Measurements from ENCODE around the gene ODAD2. TPM values are rescaled to one million over a fixed set of nuclear protein-coding genes. Genes with fewer than 3 reads are reported as not detected.

The ODAD2 gene
- total RNA-seq, 1 experiment from 2014 or later = 1.8 TPM

- no peak for DNase-seq (ENCODE audit: low spot score)
These were observed 141.3 kb downstream of the ODAD2 start for GRCh38 chr10:27857616-27858015.

- DNase-seq (ENCODE audit: low spot score) = no peak
These were observed 154.7 kb downstream of the ODAD2 start for GRCh38 chr10:27844223-27844622.

DNA sequence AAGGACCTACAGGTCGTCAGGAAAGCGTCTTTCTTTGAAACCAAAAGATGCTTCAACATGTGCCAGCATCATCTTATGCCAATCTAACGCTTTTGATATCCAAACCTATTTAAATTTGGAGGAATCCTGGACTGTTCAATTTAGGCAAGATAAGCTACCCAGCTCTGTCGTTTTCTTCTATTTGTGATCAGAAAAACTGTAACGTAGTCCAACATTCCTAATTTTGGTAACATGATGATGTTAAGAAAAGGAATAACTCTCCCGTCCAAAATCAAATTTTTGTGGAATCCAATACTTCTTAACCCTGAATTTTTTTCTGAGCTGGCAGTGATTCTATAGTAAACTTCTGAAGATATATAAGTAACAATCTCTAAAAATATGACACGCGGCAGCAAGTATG is 160.0 kb downstream of the ODAD2 start:
- DNase-seq (ENCODE audit: low spot score) = no peak

- no peak for DNase-seq (ENCODE audit: low spot score)
These were observed 160.5 kb downstream of the ODAD2 start for GRCh38 chr10:27838361-27838760.

GRCh38 chr10:27834476-27834875 is 164.4 kb downstream of the ODAD2 start:
- no peak for DNase-seq (ENCODE audit: low spot score)

- DNase-seq (ENCODE audit: low spot score) = no peak
These were observed 165.1 kb downstream of the ODAD2 start for GRCh38 chr10:27833792-27834191.

DNA sequence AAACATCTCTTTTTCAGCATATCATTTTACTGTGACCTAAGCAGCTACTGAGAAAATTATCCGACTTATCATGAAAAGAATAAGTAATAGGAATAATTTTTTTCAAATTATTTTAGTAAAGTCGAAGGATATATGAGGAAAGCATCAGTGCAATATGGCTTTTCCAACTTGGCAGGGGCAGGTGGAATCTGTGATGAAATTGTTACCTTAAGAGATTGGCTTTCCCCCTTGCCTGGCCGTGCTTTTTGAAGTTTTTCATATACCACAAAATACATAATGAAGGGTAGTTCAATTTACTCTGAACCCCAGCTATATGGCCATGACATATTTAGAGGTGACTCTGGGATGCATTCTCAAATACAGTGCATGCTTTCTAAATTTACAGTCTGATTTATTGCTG is 166.1 kb downstream of the ODAD2 start:
- DNase-seq (ENCODE audit: low spot score) = no peak

- DNase-seq (ENCODE audit: low spot score) = no peak
These were observed 172.5 kb downstream of the ODAD2 start for GRCh38 chr10:27826369-27826768.

GRCh38 chr10:27822301-27822700 is 176.6 kb downstream of the ODAD2 start:
- DNase-seq (ENCODE audit: low spot score) = no peak

DNA sequence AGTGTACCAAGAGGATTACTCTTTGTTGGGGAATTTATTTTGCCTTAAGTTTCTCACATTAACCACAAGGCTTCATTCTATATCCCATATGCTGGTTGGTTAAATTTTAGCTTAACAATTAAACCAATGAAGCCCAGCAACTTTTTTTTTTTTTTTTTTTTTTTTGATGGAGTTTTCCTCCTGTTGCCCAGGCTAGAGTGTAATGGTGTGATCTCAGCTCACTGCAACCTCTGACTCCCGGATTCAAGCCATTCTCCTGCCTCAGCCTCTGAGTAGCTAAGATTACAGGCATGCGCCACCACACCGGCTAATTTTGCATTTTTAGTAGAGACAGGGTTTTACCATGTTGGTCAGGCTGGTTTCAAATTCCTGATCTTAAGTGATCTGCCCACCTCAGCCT is 178.2 kb downstream of the ODAD2 start:
- DNase-seq (ENCODE audit: low spot score) = no peak

- DNase-seq (ENCODE audit: low spot score) = peak; percentile 76
These were observed 178.9 kb downstream of the ODAD2 start for GRCh38 chr10:27819781-27820531.

GRCh38 chr10:27816320-27816719 is 182.6 kb downstream of the ODAD2 start:
- DNase-seq (ENCODE audit: low spot score) = no peak

DNA sequence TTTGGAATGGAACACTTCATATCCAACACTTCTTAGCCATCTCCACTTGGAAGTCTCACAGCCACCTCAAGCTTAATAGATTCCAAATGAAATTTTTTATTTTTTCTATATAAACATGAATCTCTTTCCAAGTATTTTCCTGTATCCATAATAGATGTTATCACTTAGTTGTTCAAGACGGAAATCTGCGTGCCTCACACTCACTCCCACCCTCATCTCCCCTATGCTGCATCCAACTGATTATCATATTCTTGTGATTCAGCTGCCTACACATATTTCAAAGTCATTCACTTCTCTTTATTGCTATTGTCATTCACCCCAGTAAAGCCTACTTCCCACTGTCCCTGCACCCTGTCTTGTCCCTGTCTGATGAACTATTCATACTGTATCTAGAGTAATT is 183.0 kb downstream of the ODAD2 start:
- DNase-seq (ENCODE audit: low spot score) = no peak

DNA sequence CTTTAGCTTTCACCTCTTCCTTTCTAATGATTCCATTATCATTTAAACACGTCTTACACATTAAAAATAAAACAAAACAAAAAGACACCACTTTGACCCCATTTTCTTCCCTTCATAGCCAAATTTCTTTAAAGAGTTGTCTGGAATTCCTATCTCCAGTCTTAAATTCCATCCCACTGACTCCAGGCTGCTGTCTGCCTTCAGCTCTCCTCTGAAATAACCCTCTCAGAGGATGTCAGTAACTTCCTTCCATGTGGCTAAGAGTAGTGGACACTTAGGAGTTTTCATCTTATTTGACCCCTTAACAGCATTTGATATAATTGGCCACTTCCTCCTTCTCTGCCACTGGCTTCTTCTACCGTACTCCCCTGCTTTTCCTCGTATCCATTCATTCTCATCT is 183.6 kb downstream of the ODAD2 start:
- DNase-seq (ENCODE audit: low spot score) = no peak

GRCh38 chr10:27805180-27805579 is 193.7 kb downstream of the ODAD2 start:
- no peak for DNase-seq (ENCODE audit: low spot score)

DNA sequence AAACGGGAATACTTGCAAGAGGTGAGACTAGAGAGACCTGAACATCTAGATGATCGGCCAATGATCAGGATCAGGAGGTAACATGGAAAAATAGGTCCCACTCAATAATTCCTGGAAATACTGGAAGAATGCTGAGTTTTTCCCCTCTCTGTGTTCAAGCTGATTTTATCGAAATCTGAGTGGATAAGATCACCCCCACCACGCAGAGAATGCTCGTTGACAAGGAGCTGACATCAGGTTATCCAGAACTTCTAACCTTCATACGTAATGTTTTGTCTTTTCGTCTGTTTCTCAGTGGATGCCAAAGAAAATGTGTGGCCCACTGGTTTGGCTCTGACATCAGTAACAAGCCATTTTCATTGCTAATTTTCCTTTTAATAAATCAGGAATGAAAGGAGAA is 194.7 kb downstream of the ODAD2 start:
- no peak for DNase-seq (ENCODE audit: low spot score)

DNA sequence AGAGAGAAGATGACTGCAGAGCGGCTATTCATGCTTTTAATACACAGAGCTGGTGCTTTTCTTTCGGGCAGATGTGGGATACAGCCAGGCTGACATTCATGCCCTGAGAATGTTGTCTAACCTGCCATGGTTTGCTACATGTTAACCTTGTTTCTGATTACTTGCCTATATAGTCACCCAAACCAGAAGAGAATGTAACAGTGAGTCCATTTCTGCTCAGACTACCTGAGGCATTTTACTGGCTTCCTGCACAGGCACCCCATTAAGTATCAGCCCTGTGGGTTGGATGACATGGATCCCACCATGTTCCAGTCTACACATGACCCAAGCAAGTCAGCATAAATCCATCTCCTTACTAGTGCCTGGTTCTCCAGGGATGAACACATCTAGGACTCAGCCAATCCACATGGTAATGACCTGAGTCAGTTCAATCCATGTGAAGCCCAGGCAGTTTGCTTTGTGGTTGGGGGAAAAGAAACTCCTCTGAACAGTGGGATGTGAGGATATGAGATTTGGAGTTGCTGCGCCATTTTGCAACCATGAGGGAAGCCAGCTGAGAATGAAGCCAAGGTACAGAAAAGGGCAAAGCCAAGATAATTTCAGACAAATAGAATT is 197.6 kb downstream of the ODAD2 start:
- no peak for DNase-seq (ENCODE audit: low spot score)

DNA sequence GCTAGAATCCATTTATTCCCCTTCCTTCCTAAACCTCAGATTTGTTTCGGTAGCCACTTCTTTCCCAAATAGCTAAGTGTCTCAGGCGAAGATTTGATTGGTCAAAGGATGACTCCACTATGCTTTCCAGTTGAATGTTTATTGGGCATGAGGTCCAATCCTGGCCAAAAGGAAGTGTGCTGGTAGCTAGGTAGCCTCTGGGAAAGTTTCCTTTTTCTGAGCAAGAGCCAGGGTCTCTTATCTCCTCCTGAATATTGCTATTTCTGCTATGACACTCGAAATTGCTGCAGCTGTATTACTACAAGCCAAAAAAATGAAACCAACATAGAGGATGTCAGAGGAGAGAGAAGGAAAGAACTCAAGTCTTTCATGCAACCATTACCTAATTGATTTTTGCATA is 199.8 kb downstream of the ODAD2 start:
- DNase-seq (ENCODE audit: low spot score) = no peak

DNA sequence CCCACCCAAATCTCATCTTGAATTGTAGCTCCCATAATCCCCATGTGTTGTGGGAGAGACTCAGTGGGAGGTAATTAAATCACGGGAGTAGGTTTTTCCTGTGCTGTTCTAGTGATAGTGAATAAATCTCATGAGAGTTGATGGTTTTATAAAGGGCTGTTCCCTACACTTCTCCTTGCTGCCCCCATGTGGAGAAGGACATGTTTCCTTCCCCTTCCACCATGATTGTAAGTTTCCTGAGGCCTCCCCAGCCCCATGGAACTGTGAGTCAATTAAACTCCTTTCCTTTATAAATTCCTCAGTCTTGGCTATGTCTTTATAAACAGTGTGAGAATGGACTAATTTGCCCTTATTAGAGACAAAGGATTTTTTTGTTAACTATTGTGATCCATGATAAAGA is 204.7 kb downstream of the ODAD2 start:
- no peak for DNase-seq (ENCODE audit: low spot score)

GRCh38 chr10:27792216-27792615 is 206.7 kb downstream of the ODAD2 start:
- no peak for DNase-seq (ENCODE audit: low spot score)

DNA sequence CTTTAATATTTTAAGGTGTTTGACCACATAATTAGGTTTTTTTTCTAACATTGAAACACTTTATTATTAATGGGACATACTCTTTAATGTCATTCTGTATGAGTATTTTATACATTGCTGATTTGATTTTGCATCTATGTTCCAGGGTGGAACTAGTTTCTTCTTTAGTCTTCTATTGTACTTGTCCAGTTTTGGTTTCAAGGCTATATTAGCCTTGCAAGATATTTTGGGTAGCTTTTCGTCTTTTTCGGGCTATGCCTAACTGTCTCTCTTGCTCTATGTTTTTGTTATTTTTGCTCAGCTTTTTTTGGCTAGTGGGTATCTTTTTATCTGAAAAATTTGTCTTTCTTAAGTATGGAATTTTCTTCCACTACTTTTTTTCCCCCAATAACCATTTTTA is 214.6 kb downstream of the ODAD2 start:
- no peak for DNase-seq (ENCODE audit: low spot score)

- DNase-seq (ENCODE audit: low spot score) = peak; percentile 50
These were observed 215.2 kb downstream of the ODAD2 start for GRCh38 chr10:27783660-27784059.

GRCh38 chr10:27779462-27780015 is 219.3 kb downstream of the ODAD2 start:
- DNase-seq (ENCODE audit: low spot score) = no peak

All from H4 (cell line).